MCF 10A (cell line): ENCODE results near the gene KIF20A. TPM values are rescaled to one million over a fixed set of nuclear protein-coding genes. Genes with fewer than 3 reads are reported as not detected.

ENCODE experiments used
- BruUV-seq: library from RNA; stranded (reverse); fragments of 400-500 nt; replicated peaks from 2 replicates; lab custom pipeline; 2021; lab: Mats Ljungman, UMichigan
- CTCF ChIA-PET: fragments of 300-600 bp; sonication (Branson Sonifier 250); formaldehyde crosslinking; extraction: SDS; loops from one replicate; lab custom pipeline; 2021; ENCODE audit warnings: antibody characterized with exemption, inconsistent platforms; lab: Yijun Ruan, JAX
- POLR2A ChIA-PET: fragments of 300-600, 350-650 bp; sonication (Branson Sonifier 250); formaldehyde crosslinking; extraction: SDS; loops from one replicate; lab custom pipeline; 2020; ENCODE audit warnings: antibody characterized with exemption, inconsistent platforms; lab: Yijun Ruan, JAX
- DNase-seq: peaks from one replicate; pipeline ENCODE4 v3.0.0-alpha.2; 2018; ENCODE audit not compliant: unreplicated experiment
- H3K27ac Mint-ChIP-seq: one replicate; pipeline ENCODE4 v1.8.0; 2022; ENCODE audit warnings: mild to moderate bottlenecking, low read depth, mixed read lengths; ENCODE audit not compliant: unreplicated experiment
- H3K27me3 Mint-ChIP-seq: one replicate; pipeline ENCODE4 v1.8.0; 2022; ENCODE audit warnings: mixed read lengths; ENCODE audit not compliant: insufficient read depth, unreplicated experiment
- H3K36me3 Mint-ChIP-seq: one replicate; pipeline ENCODE4 v1.8.0; 2022; ENCODE audit warnings: mild to moderate bottlenecking, moderate library complexity, mixed read lengths; ENCODE audit not compliant: insufficient read depth, unreplicated experiment
- H3K4me1 Mint-ChIP-seq: one replicate; pipeline ENCODE4 v1.8.0; 2022; ENCODE audit warnings: mixed read lengths; ENCODE audit not compliant: insufficient read depth, unreplicated experiment
- H3K4me3 Mint-ChIP-seq: one replicate; pipeline ENCODE4 v1.8.0; 2022; ENCODE audit warnings: mild to moderate bottlenecking, moderate library complexity, mixed read lengths; ENCODE audit not compliant: unreplicated experiment
- H3K9me3 Mint-ChIP-seq: one replicate; pipeline ENCODE4 v1.8.0; 2022; ENCODE audit warnings: mixed read lengths; ENCODE audit not compliant: unreplicated experiment
- intact Hi-C: fragments of 100-400 bp; cut with micrococcal nuclease; formaldehyde crosslinking; loops from 2 replicates; pipeline ENCODE4 v1.14.1; 2022
- total RNA-seq: library from RNA; stranded (reverse); gene quantifications from 2 replicates; pipeline ENCODE4 v1.2.3, GENCODE V29; 2022
- TF ChIP-seq, protein P1 (sequence below): fragments of 200-600 bp; IDR thresholded peaks from one replicate; pipeline ENCODE4 v1.8.0; 2022; ENCODE audit warnings: antibody characterized with exemption, mild to moderate bottlenecking; ENCODE audit not compliant: unreplicated experiment

KIF20A gene
- total RNA-seq, 1 experiment from 2014 or later = 30.6 TPM

DNA sequence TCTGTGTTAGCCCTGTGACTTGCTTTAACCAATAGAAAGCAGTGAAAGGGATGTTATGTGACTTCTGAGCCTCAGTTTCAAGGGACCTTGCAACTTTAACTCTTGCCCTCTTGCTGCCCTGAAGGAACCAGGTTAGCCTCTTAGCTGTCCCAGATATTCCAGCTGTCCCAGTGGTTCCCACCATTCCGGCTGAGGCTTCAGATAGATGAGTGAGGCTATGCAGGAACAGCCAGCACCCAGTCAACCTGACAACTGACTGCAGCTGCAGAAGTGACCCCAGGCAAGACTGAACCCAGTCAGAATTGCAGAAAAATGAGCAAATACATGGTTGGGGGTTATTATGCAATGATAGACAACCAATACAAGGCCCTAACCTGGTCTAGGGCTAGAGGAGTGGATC, 44.6 kb downstream of the KIF20A start:
- CTCF ChIA-PET = interaction anchor here (0.6 to 10.3 kb wide), 40 partner anchors 12 to 329 kb away, joined by 3 to 113 read pairs (median 5); partner anchors contain the start of genes CDC23, FAM53C, GFRA3 and KDM3B
- Mint-ChIP-seq H3K36me3 (no peaks in the 10 kb centered on the region), H3K4me1 (peaks cover 7% of the 10 kb centered on the region), H3K4me3 (no peak overlapping the region), H3K27ac (no peak overlapping the region), H3K27me3 (no peaks in the 10 kb centered on the region), H3K9me3 (no peaks in the 10 kb centered on the region)
- no TSS peak for BruUV-seq
- DNase-seq = no peak
- POLR2A ChIA-PET = interaction anchor here (0.6 to 2.8 kb wide), 8 partner anchors 10 to 1819 kb away, joined by 3 to 22 read pairs (median 5); partner anchors contain the start of genes CDC23, CDC25C, FAM53C and KDM3B
- intact Hi-C loops = loop anchor here (5.0 kb wide), 1 partner anchor 129 kb away; the partner anchor contains the start of gene KDM3B
- TF ChIP-seq, protein P1, sequence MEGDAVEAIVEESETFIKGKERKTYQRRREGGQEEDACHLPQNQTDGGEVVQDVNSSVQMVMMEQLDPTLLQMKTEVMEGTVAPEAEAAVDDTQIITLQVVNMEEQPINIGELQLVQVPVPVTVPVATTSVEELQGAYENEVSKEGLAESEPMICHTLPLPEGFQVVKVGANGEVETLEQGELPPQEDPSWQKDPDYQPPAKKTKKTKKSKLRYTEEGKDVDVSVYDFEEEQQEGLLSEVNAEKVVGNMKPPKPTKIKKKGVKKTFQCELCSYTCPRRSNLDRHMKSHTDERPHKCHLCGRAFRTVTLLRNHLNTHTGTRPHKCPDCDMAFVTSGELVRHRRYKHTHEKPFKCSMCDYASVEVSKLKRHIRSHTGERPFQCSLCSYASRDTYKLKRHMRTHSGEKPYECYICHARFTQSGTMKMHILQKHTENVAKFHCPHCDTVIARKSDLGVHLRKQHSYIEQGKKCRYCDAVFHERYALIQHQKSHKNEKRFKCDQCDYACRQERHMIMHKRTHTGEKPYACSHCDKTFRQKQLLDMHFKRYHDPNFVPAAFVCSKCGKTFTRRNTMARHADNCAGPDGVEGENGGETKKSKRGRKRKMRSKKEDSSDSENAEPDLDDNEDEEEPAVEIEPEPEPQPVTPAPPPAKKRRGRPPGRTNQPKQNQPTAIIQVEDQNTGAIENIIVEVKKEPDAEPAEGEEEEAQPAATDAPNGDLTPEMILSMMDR = no peak

DNA sequence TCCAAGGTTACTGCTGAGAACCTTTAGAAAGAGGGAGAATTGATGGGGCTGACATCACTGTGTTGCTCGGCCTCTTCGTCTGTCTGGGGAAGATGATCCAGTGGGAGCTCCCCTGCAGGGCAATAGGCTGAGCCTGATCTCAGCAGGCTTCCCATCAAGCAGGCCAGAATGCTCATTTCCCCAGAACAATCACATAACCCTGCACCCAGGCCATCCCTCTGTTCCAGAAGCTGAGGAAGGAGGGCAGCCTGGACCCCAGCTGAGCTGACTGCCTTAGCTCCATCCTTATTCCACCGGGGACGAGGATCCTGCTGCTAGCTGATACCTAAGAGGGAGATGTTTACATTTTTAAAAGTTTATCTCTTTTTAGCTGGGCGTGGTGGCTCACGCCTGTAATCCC, 45.8 kb downstream of the KIF20A start:
- Mint-ChIP-seq H3K9me3 (no peaks in the 10 kb centered on the region), H3K4me1 (peaks cover 7% of the 10 kb centered on the region), H3K27me3 (no peaks in the 10 kb centered on the region), H3K36me3 (no peaks in the 10 kb centered on the region), H3K27ac (no peak overlapping the region), H3K4me3 (no peak overlapping the region)
- ChIA-PET CTCF (interaction anchor here (0.6 to 10.3 kb wide), 16 partner anchors 11 to 990 kb away, joined by 3 to 113 read pairs (median 6); partner anchors contain the start of genes CDC23 and KDM3B), POLR2A (interaction anchor here (0.7 to 2.8 kb wide), 2 partner anchors 12 to 75 kb away, joined by 3 to 22 read pairs; partner anchors contain the start of gene CDC23)
- intact Hi-C loops = loop anchor here (5.0 kb wide), 1 partner anchor 128 kb away; the partner anchor contains the start of gene KDM3B
- TF ChIP-seq, protein P1 = no peak
- BruUV-seq = no TSS peak
- DNase-seq = no peak

DNA sequence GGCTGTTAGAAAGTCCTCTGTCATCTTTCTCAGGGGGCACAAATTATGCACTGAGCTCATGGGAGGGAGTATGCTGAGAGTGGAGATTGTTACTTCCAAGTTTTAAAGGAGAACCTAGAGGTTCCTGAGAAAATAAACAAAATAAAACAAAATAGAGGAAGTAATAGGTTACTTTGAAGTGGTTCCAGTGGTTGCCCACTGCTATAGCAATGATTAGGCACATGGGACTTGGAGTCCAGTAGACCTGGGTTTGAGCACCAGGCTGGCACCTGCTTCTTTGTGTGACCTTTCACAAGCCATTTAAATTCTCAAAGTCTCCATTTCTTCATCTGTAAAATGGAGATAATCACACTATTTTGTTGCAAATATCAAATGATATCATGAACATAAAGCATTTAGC, 48.0 kb downstream of the KIF20A start:
- no peaks in the 10 kb centered on the region for H3K9me3 Mint-ChIP-seq
- no peaks in the 10 kb centered on the region for H3K27me3 Mint-ChIP-seq
- H3K4me3 Mint-ChIP-seq = no peak overlapping the region
- H3K4me1 Mint-ChIP-seq = peaks cover 12% of the 10 kb centered on the region
- intact Hi-C loops = no loop called here
- BruUV-seq = no TSS peak
- TF ChIP-seq, protein P1 = no peak
- ChIA-PET CTCF (interaction anchor here (1.5 to 10.3 kb wide), 3 partner anchors 22 to 127 kb away, joined by 4 to 106 read pairs (median 5); partner anchors contain the start of gene KDM3B), POLR2A (no interaction called here)
- H3K27ac Mint-ChIP-seq = no peak overlapping the region
- DNase-seq = no peak
- no peaks in the 10 kb centered on the region for H3K36me3 Mint-ChIP-seq

DNA sequence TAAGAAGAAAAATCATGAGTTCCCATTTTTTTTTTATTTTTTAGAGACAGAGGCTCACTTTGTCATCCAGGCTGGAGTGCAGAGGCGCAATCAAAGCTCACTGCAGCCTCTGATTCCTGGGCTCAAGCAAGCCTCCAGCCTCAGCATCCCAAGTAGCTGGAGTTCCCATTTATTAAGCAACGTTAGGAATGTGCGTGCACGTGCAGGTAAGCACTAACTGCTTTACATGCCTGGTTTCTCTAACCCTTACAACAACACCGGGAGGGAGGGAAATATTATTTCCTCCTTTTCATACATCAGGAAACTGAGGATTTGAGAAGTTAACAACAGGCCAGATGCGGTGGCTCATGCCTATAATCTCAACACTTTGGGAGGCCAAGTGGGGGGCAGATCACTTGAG, 50.5 kb downstream of the KIF20A start:
- H3K27me3 Mint-ChIP-seq = no peaks in the 10 kb centered on the region
- no peak overlapping the region for H3K4me3 Mint-ChIP-seq
- no peak overlapping the region for H3K27ac Mint-ChIP-seq
- no peaks in the 10 kb centered on the region for H3K9me3 Mint-ChIP-seq
- TF ChIP-seq, protein P1 = no peak
- no peak for DNase-seq
- peaks cover 6% of the 10 kb centered on the region for H3K36me3 Mint-ChIP-seq
- no TSS peak for BruUV-seq
- peaks cover 5% of the 10 kb centered on the region for H3K4me1 Mint-ChIP-seq
- ChIA-PET CTCF (interaction anchor here (0.6 to 2.2 kb wide), 5 partner anchors 54 to 1038 kb away, joined by 3 to 7 read pairs (median 5); no protein-coding TSS in a partner anchor), POLR2A (interaction anchor here (0.6 to 1.2 kb wide), 4 partner anchors 16 to 1564 kb away, joined by 3 to 5 read pairs (median 4); partner anchors contain the start of genes CDC23 and KDM3B)
- intact Hi-C loops = no loop called here
